T-helper 22 cell (primary cell): Measurements from ENCODE around the gene CACNA1C.
"Not testable (repeated sequence)": the region's sequence is repeated elsewhere in the genome, so short reads cannot be mapped to it uniquely, and the experiment has no call there.

Source experiments
- DNase-seq: peaks from one replicate; pipeline ENCODE4 v3.0.0-alpha.2; 2020; ENCODE audit warnings: low read depth

Gene CACNA1C

GRCh38 chr12:2234646-2235350 is 182.0 kb downstream of the CACNA1C start:
- DNase-seq, result no peak

GRCh38 chr12:2236506-2237294 is 183.9 kb downstream of the CACNA1C start:
- no peak for DNase-seq

GRCh38 chr12:2238111-2238510 is 185.3 kb downstream of the CACNA1C start:
- no peak for DNase-seq

GRCh38 chr12:2239381-2239871 is 186.6 kb downstream of the CACNA1C start:
- DNase-seq, result no peak

- no peak for DNase-seq
Measured at GRCh38 chr12:2240390-2240789, 187.6 kb downstream of the CACNA1C start.

- DNase-seq, result no peak
Measured at GRCh38 chr12:2240984-2241383, 188.2 kb downstream of the CACNA1C start.

- DNase-seq, result no peak
Measured at GRCh38 chr12:2242216-2242615, 189.4 kb downstream of the CACNA1C start.

- DNase-seq, result no peak
Measured at GRCh38 chr12:2242816-2243215, 190.0 kb downstream of the CACNA1C start.

GRCh38 chr12:2243275-2243674 is 190.5 kb downstream of the CACNA1C start:
- no peak for DNase-seq

GRCh38 chr12:2244013-2244861 is 191.4 kb downstream of the CACNA1C start:
- no peak for DNase-seq

- DNase-seq, result no peak
Measured at GRCh38 chr12:2246358-2246757, 193.6 kb downstream of the CACNA1C start.

- no peak for DNase-seq
Measured at GRCh38 chr12:2247120-2247519, 194.3 kb downstream of the CACNA1C start.

- DNase-seq, result no peak
Measured at GRCh38 chr12:2247596-2247995, 194.8 kb downstream of the CACNA1C start.

- DNase-seq, result no peak
Measured at GRCh38 chr12:2248087-2248900, 195.5 kb downstream of the CACNA1C start.

GRCh38 chr12:2248901-2249381 is 196.2 kb downstream of the CACNA1C start:
- DNase-seq, result no peak

- no peak for DNase-seq
Measured at GRCh38 chr12:2250797-2251196, 198.0 kb downstream of the CACNA1C start.

- DNase-seq, result no peak
Measured at GRCh38 chr12:2251526-2252209, 198.9 kb downstream of the CACNA1C start.

- no peak for DNase-seq
Measured at GRCh38 chr12:2255311-2255710, 202.5 kb downstream of the CACNA1C start.

- DNase-seq, result not testable (repeated sequence)
Measured at GRCh38 chr12:2255731-2256130, 202.9 kb downstream of the CACNA1C start.

- no peak for DNase-seq
Measured at GRCh38 chr12:2256453-2256852, 203.7 kb downstream of the CACNA1C start.

GRCh38 chr12:2256915-2257314 is 204.1 kb downstream of the CACNA1C start:
- DNase-seq, result no peak
